MCF 10A (cell line): ENCODE results near the gene LIN37. TPM values are rescaled to one million over a fixed set of nuclear protein-coding genes. Genes with fewer than 3 reads are reported as not detected.

Experiments used
- BruUV-seq: library from RNA; stranded (reverse); fragments of 400-500 nt; replicated peaks from 2 replicates; lab custom pipeline; 2021; lab: Mats Ljungman, UMichigan
- CTCF ChIA-PET: fragments of 300-600 bp; sonication (Branson Sonifier 250); formaldehyde crosslinking; extraction: SDS; loops from one replicate; lab custom pipeline; 2021; ENCODE audit warnings: antibody characterized with exemption, inconsistent platforms; lab: Yijun Ruan, JAX
- POLR2A ChIA-PET: fragments of 300-600, 350-650 bp; sonication (Branson Sonifier 250); formaldehyde crosslinking; extraction: SDS; loops from one replicate; lab custom pipeline; 2020; ENCODE audit warnings: antibody characterized with exemption, inconsistent platforms; lab: Yijun Ruan, JAX
- DNase-seq: peaks from one replicate; pipeline ENCODE4 v3.0.0-alpha.2; 2018; ENCODE audit not compliant: unreplicated experiment
- H3K27ac Mint-ChIP-seq: one replicate; pipeline ENCODE4 v1.8.0; 2022; ENCODE audit warnings: mild to moderate bottlenecking, low read depth, mixed read lengths; ENCODE audit not compliant: unreplicated experiment
- H3K27me3 Mint-ChIP-seq: one replicate; pipeline ENCODE4 v1.8.0; 2022; ENCODE audit warnings: mixed read lengths; ENCODE audit not compliant: insufficient read depth, unreplicated experiment
- H3K36me3 Mint-ChIP-seq: one replicate; pipeline ENCODE4 v1.8.0; 2022; ENCODE audit warnings: mild to moderate bottlenecking, moderate library complexity, mixed read lengths; ENCODE audit not compliant: insufficient read depth, unreplicated experiment
- H3K4me1 Mint-ChIP-seq: one replicate; pipeline ENCODE4 v1.8.0; 2022; ENCODE audit warnings: mixed read lengths; ENCODE audit not compliant: insufficient read depth, unreplicated experiment
- H3K4me3 Mint-ChIP-seq: one replicate; pipeline ENCODE4 v1.8.0; 2022; ENCODE audit warnings: mild to moderate bottlenecking, moderate library complexity, mixed read lengths; ENCODE audit not compliant: unreplicated experiment
- H3K9me3 Mint-ChIP-seq: one replicate; pipeline ENCODE4 v1.8.0; 2022; ENCODE audit warnings: mixed read lengths; ENCODE audit not compliant: unreplicated experiment
- intact Hi-C: fragments of 100-400 bp; cut with micrococcal nuclease; formaldehyde crosslinking; loops from 2 replicates; pipeline ENCODE4 v1.14.1; 2022
- total RNA-seq: library from RNA; stranded (reverse); gene quantifications from 2 replicates; pipeline ENCODE4 v1.2.3, GENCODE V29; 2022
- TF ChIP-seq, protein P1 (sequence below): fragments of 200-600 bp; IDR thresholded peaks from one replicate; pipeline ENCODE4 v1.8.0; 2022; ENCODE audit warnings: antibody characterized with exemption, mild to moderate bottlenecking; ENCODE audit not compliant: unreplicated experiment

LIN37 gene
- total RNA-seq, 1 experiment from 2014 or later = 19.6 TPM

GRCh38 chr19:35740423-35741202 is 7.8 kb upstream of the LIN37 start:
- CTCF ChIA-PET = no interaction called here
- BruUV-seq = no TSS peak
- POLR2A ChIA-PET = interaction anchor here (0.6 to 2.0 kb wide), 14 partner anchors 8 to 162 kb away, joined by 3 to 9 read pairs (median 3); partner anchors contain the start of gene LIN37
- H3K27ac Mint-ChIP-seq = no peak overlapping the region
- peaks cover 39% of the 10 kb centered on the region for H3K36me3 Mint-ChIP-seq
- H3K4me3 Mint-ChIP-seq = peak overlapping the region; percentile 72
- no peaks in the 10 kb centered on the region for H3K9me3 Mint-ChIP-seq
- intact Hi-C loops = no loop called here
- TF ChIP-seq, protein P1, sequence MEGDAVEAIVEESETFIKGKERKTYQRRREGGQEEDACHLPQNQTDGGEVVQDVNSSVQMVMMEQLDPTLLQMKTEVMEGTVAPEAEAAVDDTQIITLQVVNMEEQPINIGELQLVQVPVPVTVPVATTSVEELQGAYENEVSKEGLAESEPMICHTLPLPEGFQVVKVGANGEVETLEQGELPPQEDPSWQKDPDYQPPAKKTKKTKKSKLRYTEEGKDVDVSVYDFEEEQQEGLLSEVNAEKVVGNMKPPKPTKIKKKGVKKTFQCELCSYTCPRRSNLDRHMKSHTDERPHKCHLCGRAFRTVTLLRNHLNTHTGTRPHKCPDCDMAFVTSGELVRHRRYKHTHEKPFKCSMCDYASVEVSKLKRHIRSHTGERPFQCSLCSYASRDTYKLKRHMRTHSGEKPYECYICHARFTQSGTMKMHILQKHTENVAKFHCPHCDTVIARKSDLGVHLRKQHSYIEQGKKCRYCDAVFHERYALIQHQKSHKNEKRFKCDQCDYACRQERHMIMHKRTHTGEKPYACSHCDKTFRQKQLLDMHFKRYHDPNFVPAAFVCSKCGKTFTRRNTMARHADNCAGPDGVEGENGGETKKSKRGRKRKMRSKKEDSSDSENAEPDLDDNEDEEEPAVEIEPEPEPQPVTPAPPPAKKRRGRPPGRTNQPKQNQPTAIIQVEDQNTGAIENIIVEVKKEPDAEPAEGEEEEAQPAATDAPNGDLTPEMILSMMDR = no peak
- DNase-seq = peak; percentile 98
- peaks cover 11% of the 10 kb centered on the region for H3K4me1 Mint-ChIP-seq
- no peaks in the 10 kb centered on the region for H3K27me3 Mint-ChIP-seq

DNA sequence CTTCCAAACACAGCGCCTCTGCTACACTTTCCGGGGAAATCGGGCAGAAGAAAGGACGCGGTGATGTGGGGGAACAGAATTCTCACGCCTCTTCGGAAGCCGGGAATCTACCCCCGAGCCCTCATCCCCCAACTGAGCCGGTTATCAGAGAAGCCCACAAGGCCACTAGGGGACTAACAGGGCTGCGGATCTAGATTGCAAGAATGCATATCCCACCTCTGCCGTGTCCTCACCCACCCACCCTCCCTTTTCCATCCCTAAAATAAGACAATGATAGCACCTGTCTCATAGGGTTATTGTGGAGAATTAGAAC is 7.2 kb upstream of the LIN37 start:
- Mint-ChIP-seq H3K27ac (no peak overlapping the region), H3K4me1 (peaks cover 16% of the 10 kb centered on the region), H3K4me3 (peak overlapping the region; percentile 72), H3K9me3 (no peaks in the 10 kb centered on the region), H3K27me3 (no peaks in the 10 kb centered on the region), H3K36me3 (peaks cover 39% of the 10 kb centered on the region)
- ChIA-PET CTCF (no interaction called here), POLR2A (interaction anchor here (0.6 to 2.0 kb wide), 8 partner anchors 10 to 162 kb away, joined by 3 to 9 read pairs (median 4); no protein-coding TSS in a partner anchor)
- BruUV-seq = no TSS peak
- no peak for DNase-seq
- TF ChIP-seq, protein P1 = no peak
- intact Hi-C loops = no loop called here

GRCh38 chr19:35742121-35742724 is 6.2 kb upstream of the LIN37 start, which contains the start of gene IGFLR1:
Gene IGFLR1 (minus strand): TSS chr19:35742452. CDS start chr19:35741180, 1,272 bp downstream.
- ChIA-PET CTCF (no interaction called here), POLR2A (interaction anchor here (0.6 kb wide), 1 partner anchor 135 kb away, joined by 3 read pairs; no protein-coding TSS in a partner anchor)
- peaks cover 20% of the 10 kb centered on the region for H3K4me1 Mint-ChIP-seq
- H3K27ac Mint-ChIP-seq = no peak within 1 kb of the TSS
- no peak within 1 kb of the TSS for H3K4me3 Mint-ChIP-seq
- intact Hi-C loops = no loop called here
- DNase-seq = no peak
- no TSS peak for BruUV-seq
- H3K27me3 Mint-ChIP-seq = no peaks in the 10 kb centered on the region
- H3K36me3 Mint-ChIP-seq = peaks cover 35% of the 10 kb centered on the region
- no peaks in the 10 kb centered on the region for H3K9me3 Mint-ChIP-seq
- TF ChIP-seq, protein P1 = no peak
